T-cell (primary cell): Measurements from ENCODE around the gene BCL11B. TPM values are rescaled to one million over a fixed set of nuclear protein-coding genes. Genes with fewer than 3 reads are reported as not detected.

Experiments
- total RNA-seq, 35 experiments: library from RNA in 6 of 35; stranded (reverse) in 6 of 35; fragments of 120-200 nt in 1 of 35; gene quantifications; one replicate each; pipeline versions ENCODE4 v1.2.1 to v1.2.4 and lab custom pipeline; 2013 to 2026

The BCL11B gene
- total RNA-seq, 5 donors from 2014 or later (not counting 1 experiment from before 2014, with no cell fraction given): 181 to 240 (median 196) TPM

Other genes starting within 250 kb of the BCL11B start
- gene SETD3, start 208.7 kb upstream of the BCL11B start, total RNA-seq: 10 to 100 TPM; 47.7 to 64.6 (median 52.4) TPM
- gene CCNK, start 209.2 kb upstream of the BCL11B start, total RNA-seq: 100 to 1,000 TPM in 2 of 5 donors, 10 to 100 TPM in 3; 61.8 to 138 (median 74.6) TPM